ENCODE data around the gene SLC15A4.

GRCh38 chr12:128819293-128820144, 4.2 kb downstream of the SLC15A4 start:
- no peak for TF ChIP-seq EZH2 (IDR thresholded peaks at IDR 0.05)
- no peak for TF ChIP-seq POLR2AphosphoS5 (IDR thresholded peaks at IDR 0.05; ENCODE audit: borderline replicate concordance, low read depth, low read length)
- no peak for TF ChIP-seq FOXP2 (optimal IDR thresholded peaks at IDR 0.05; ENCODE audit: control extremely low read depth, extremely low read length, insufficient read depth)
